Astrocyte (in vitro differentiated cells and primary cell): Measurements from ENCODE around the gene ALB. TPM values are rescaled to one million over a fixed set of nuclear protein-coding genes. Genes with fewer than 3 reads are reported as not detected.

Experiments
- DNase-seq: peaks from one replicate; pipeline ENCODE4 v3.0.0-alpha.2; 2010; ENCODE audit warnings: low read depth
- FAIRE-seq: peaks from 2 replicates; lab custom pipeline; 2011; peaks lifted over from hg19 to GRCh38; lab: Jason Lieb, UNC
- H2AFZ ChIP-seq: 2 replicates; pipeline ENCODE4 v1.6.0; 2012; ENCODE audit warnings: low read depth, low read length, inconsistent platforms
- H3K27ac ChIP-seq: 2 replicates; pipeline ENCODE4 v1.5.1; 2011; ENCODE audit warnings: low read depth, low read length, inconsistent platforms
- H3K27me3 ChIP-seq: 2 replicates; pipeline ENCODE4 v1.6.0; 2011; ENCODE audit warnings: low read length, inconsistent platforms; ENCODE audit not compliant: insufficient read depth
- H3K36me3 ChIP-seq: 2 replicates; pipeline ENCODE4 v1.5.1; 2011; ENCODE audit warnings: low read length, inconsistent platforms; ENCODE audit not compliant: insufficient read depth
- H3K4me1 ChIP-seq: 2 replicates; pipeline ENCODE4 v1.5.1; 2011; ENCODE audit warnings: low read length, inconsistent platforms; ENCODE audit not compliant: insufficient read depth
- H3K4me2 ChIP-seq: 2 replicates; pipeline ENCODE4 v1.6.0; 2012; ENCODE audit warnings: low read length, inconsistent platforms
- H3K4me3 ChIP-seq: 2 replicates; pipeline ENCODE4 v1.5.1; 2011; ENCODE audit warnings: low read depth, mild to moderate bottlenecking, low read length, inconsistent platforms; ENCODE audit not compliant: insufficient read depth
- H3K79me2 ChIP-seq: 2 replicates; pipeline ENCODE4 v1.6.0; 2012; ENCODE audit warnings: mild to moderate bottlenecking, low read length, inconsistent platforms; ENCODE audit not compliant: insufficient read depth
- H3K9ac ChIP-seq: 2 replicates; pipeline ENCODE4 v1.6.0; 2012; ENCODE audit warnings: mild to moderate bottlenecking, low read length, inconsistent platforms
- H3K9me3 ChIP-seq: 2 replicates; pipeline ENCODE4 v1.5.1; 2012; ENCODE audit warnings: low read depth, mild to moderate bottlenecking, low read length, inconsistent platforms; ENCODE audit not compliant: insufficient read depth
- H4K20me1 ChIP-seq: 2 replicates; pipeline ENCODE4 v1.6.0; 2012; ENCODE audit warnings: low read length, inconsistent platforms; ENCODE audit not compliant: insufficient read depth
- H3K27ac Mint-ChIP-seq: one replicate; pipeline ENCODE4 v1.8.0; 2021; ENCODE audit warnings: mild to moderate bottlenecking, mixed read lengths; ENCODE audit not compliant: unreplicated experiment
- H3K27me3 Mint-ChIP-seq: one replicate; pipeline ENCODE4 v1.8.0; 2021; ENCODE audit warnings: low read depth, mixed read lengths; ENCODE audit not compliant: unreplicated experiment
- H3K36me3 Mint-ChIP-seq: one replicate; pipeline ENCODE4 v1.8.0; 2021; ENCODE audit warnings: low read depth, mixed read lengths; ENCODE audit not compliant: unreplicated experiment
- H3K4me1 Mint-ChIP-seq: one replicate; pipeline ENCODE4 v1.8.0; 2021; ENCODE audit warnings: low read depth, mixed read lengths; ENCODE audit not compliant: unreplicated experiment
- H3K4me3 Mint-ChIP-seq: one replicate; pipeline ENCODE4 v1.8.0; 2021; ENCODE audit warnings: mild to moderate bottlenecking, moderate library complexity, mixed read lengths; ENCODE audit not compliant: unreplicated experiment
- H3K9me3 Mint-ChIP-seq: one replicate; pipeline ENCODE4 v1.8.0; 2021; ENCODE audit warnings: mild to moderate bottlenecking, mixed read lengths; ENCODE audit not compliant: unreplicated experiment
- CTCF ChIP-seq: IDR thresholded peaks from 2 replicates; pipeline ENCODE4 v1.5.1; 2011; ENCODE audit warnings: low read depth, mild to moderate bottlenecking, inconsistent platforms, low read length, moderate library complexity; ENCODE audit not compliant: insufficient read depth
- EZH2 ChIP-seq: IDR thresholded peaks from 2 replicates; pipeline ENCODE4 v1.6.1; 2012; ENCODE audit warnings: mild to moderate bottlenecking, low read length, inconsistent platforms; ENCODE audit not compliant: insufficient read depth
- total RNA-seq: library from RNA; stranded (reverse); gene quantifications from 2 replicates; pipeline ENCODE4 v1.2.1, GENCODE V29; 2021

ALB gene
- total RNA-seq, 1 donor from 2014 or later: not detected

GRCh38 chr4:73447671-73448070 lies 43.6 kb downstream of the ALB start:
- peak; percentile 81 for DNase-seq
- no peak overlapping the region for H3K9ac ChIP-seq

GRCh38 chr4:73448448-73449203 lies 44.5 kb downstream of the ALB start:
- Mint-ChIP-seq H3K27ac (peak overlapping the region; percentile 55), H3K9me3 (no peaks in the 10 kb centered on the region), H3K36me3 (no peaks in the 10 kb centered on the region), H3K4me1 (peaks cover 40% of the 10 kb centered on the region), H3K4me3 (no peak overlapping the region), H3K27me3 (no peaks in the 10 kb centered on the region)
- peaks cover 22% of the 10 kb centered on the region for H3K4me1 ChIP-seq
- no peak overlapping the region for H3K9ac ChIP-seq
- FAIRE-seq (no peak), DNase-seq (no peak)
- H4K20me1 ChIP-seq: no peaks in the 10 kb centered on the region
- H3K4me2 ChIP-seq: no peak overlapping the region
- H3K4me3 ChIP-seq: no peak overlapping the region
- no peak overlapping the region for H2AFZ ChIP-seq
- H3K27ac ChIP-seq: no peak overlapping the region
- no peaks in the 10 kb centered on the region for H3K36me3 ChIP-seq
- no peaks in the 10 kb centered on the region for H3K9me3 ChIP-seq
- H3K27me3 ChIP-seq: no peaks in the 10 kb centered on the region
- H3K79me2 ChIP-seq: no peaks in the 10 kb centered on the region
- TF ChIP-seq CTCF (no peak), EZH2 (no peak)

More at GRCh38 chr4:73447671-73448070, 43.6 kb downstream of the ALB start:
- Histone ChIP-seq H3K9me3 (no peaks in the 10 kb centered on the region), H3K36me3 (no peaks in the 10 kb centered on the region), H3K4me1 (peaks cover 22% of the 10 kb centered on the region), H3K4me2 (no peak overlapping the region), H4K20me1 (no peaks in the 10 kb centered on the region), H3K79me2 (no peaks in the 10 kb centered on the region), H3K4me3 (no peak overlapping the region), H3K27ac (no peak overlapping the region), H3K27me3 (no peaks in the 10 kb centered on the region), H2AFZ (no peak overlapping the region)
- H3K4me1 Mint-ChIP-seq: peaks cover 33% of the 10 kb centered on the region
- no peak overlapping the region for H3K4me3 Mint-ChIP-seq
- no peaks in the 10 kb centered on the region for H3K36me3 Mint-ChIP-seq
- TF ChIP-seq CTCF (no peak), EZH2 (no peak)
- H3K27ac Mint-ChIP-seq: no peak overlapping the region
- no peaks in the 10 kb centered on the region for H3K9me3 Mint-ChIP-seq
- H3K27me3 Mint-ChIP-seq: no peaks in the 10 kb centered on the region
- FAIRE-seq: no peak

GRCh38 chr4:73450398-73451004 lies 46.4 kb downstream of the ALB start:
- Histone ChIP-seq H2AFZ (peak overlapping the region; percentile 76), H3K9me3 (no peaks in the 10 kb centered on the region), H3K4me3 (peak overlapping the region; percentile 45), H3K9ac (peak overlapping the region; percentile 69), H3K27me3 (no peaks in the 10 kb centered on the region), H4K20me1 (no peaks in the 10 kb centered on the region), H3K4me2 (peak overlapping the region; percentile 79), H3K27ac (peak overlapping the region; percentile 97), H3K79me2 (no peaks in the 10 kb centered on the region), H3K36me3 (no peaks in the 10 kb centered on the region), H3K4me1 (peaks cover 22% of the 10 kb centered on the region)
- peak overlapping the region; percentile 97 for H3K27ac Mint-ChIP-seq
- H3K4me3 Mint-ChIP-seq: peak overlapping the region; percentile 14
- DNase-seq: peak; percentile 98
- FAIRE-seq: peak; percentile 93
- H3K4me1 Mint-ChIP-seq: peaks cover 40% of the 10 kb centered on the region
- H3K27me3 Mint-ChIP-seq: no peaks in the 10 kb centered on the region
- H3K36me3 Mint-ChIP-seq: no peaks in the 10 kb centered on the region
- H3K9me3 Mint-ChIP-seq: no peaks in the 10 kb centered on the region
- TF ChIP-seq CTCF (no peak), EZH2 (no peak)
